GM19452 (cell line): ENCODE data around the gene SLIT3.

Source experiments
- ATAC-seq: cut with Tn5 transposase; IDR thresholded peaks from one replicate; pipeline ENCODE4 v1.9.1; 2021; ENCODE audit not compliant: unreplicated experiment

SLIT3 gene

GRCh38 chr5:168975331-168975730, 325.6 kb downstream of the SLIT3 start:
- no peak for ATAC-seq

- ATAC-seq, result no peak
Measured at GRCh38 chr5:168974082-168974481, 326.9 kb downstream of the SLIT3 start.

GRCh38 chr5:168972731-168973130, 328.2 kb downstream of the SLIT3 start:
- ATAC-seq, result no peak

- no peak for ATAC-seq
Measured at GRCh38 chr5:168971100-168971499, 329.8 kb downstream of the SLIT3 start.

GRCh38 chr5:168969326-168969886, 331.5 kb downstream of the SLIT3 start:
- ATAC-seq, result no peak

GRCh38 chr5:168967882-168968620, 332.9 kb downstream of the SLIT3 start:
- no peak for ATAC-seq

GRCh38 chr5:168965638-168966037, 335.3 kb downstream of the SLIT3 start:
- no peak for ATAC-seq

- no peak for ATAC-seq
Measured at GRCh38 chr5:168964182-168964581, 336.8 kb downstream of the SLIT3 start.

GRCh38 chr5:168962306-168962705, 338.6 kb downstream of the SLIT3 start:
- no peak for ATAC-seq

GRCh38 chr5:168961681-168962080, 339.3 kb downstream of the SLIT3 start:
- ATAC-seq, result no peak

GRCh38 chr5:168960497-168960896, 340.4 kb downstream of the SLIT3 start:
- ATAC-seq, result no peak

GRCh38 chr5:168953351-168953750, 347.6 kb downstream of the SLIT3 start:
- no peak for ATAC-seq

- no peak for ATAC-seq
Measured at GRCh38 chr5:168952196-168952595, 348.7 kb downstream of the SLIT3 start.

- ATAC-seq, result no peak
Measured at GRCh38 chr5:168951769-168952168, 349.2 kb downstream of the SLIT3 start.

- no peak for ATAC-seq
Measured at GRCh38 chr5:168951356-168951755, 349.6 kb downstream of the SLIT3 start.

GRCh38 chr5:168950241-168950951, 350.5 kb downstream of the SLIT3 start:
- ATAC-seq, result no peak

GRCh38 chr5:168948746-168949145, 352.2 kb downstream of the SLIT3 start:
- ATAC-seq, result no peak

- no peak for ATAC-seq
Measured at GRCh38 chr5:168947212-168947868, 353.6 kb downstream of the SLIT3 start.

GRCh38 chr5:168946363-168946762, 354.6 kb downstream of the SLIT3 start:
- ATAC-seq, result no peak

GRCh38 chr5:168944004-168944403, 356.9 kb downstream of the SLIT3 start:
- no peak for ATAC-seq

GRCh38 chr5:168943091-168943884, 357.7 kb downstream of the SLIT3 start:
- no peak for ATAC-seq
